Measurements from ENCODE around the gene SYT2.
A peak's percentile ranks its signal among the peaks of the same experiment; 100 is the strongest.
"Not testable (repeated sequence)": the region's sequence is repeated elsewhere in the genome, so short reads cannot be mapped to it uniquely, and the experiment has no call there.

The SYT2 gene

GRCh38 chr1:202752774-202753173, 42.5 kb upstream of the SYT2 start:
- Histone ChIP-seq H3K4me2 (ENCODE audit: insufficient read depth, low read length) (no peak overlapping the region), H3K27ac (ENCODE audit: low read length) (no peak overlapping the region), H3K27me3 (ENCODE audit: insufficient read depth, low read length, poor library complexity) (peaks cover 14% of the 10 kb centered on the region), H3K9ac (ENCODE audit: low read depth, low read length) (no peak overlapping the region), H3K79me2 (ENCODE audit: insufficient read depth, low read length) (no peaks in the 10 kb centered on the region), H3K4me3 (ENCODE audit: low read depth in 1 of 2, low read length in 2 of 2) (no peak overlapping the region), H4K20me1 (ENCODE audit: insufficient read depth, low read length) (no peaks in the 10 kb centered on the region), H3K4me1 (ENCODE audit: insufficient read depth, low read length) (no peaks in the 10 kb centered on the region), H3K36me3 (ENCODE audit: insufficient read depth, low read length) (no peaks in the 10 kb centered on the region), H3K9me3 (ENCODE audit: insufficient read depth, low read length, severe bottlenecking) (no peaks in the 10 kb centered on the region), H2AFZ (ENCODE audit: low read depth, low read length) (no peak overlapping the region)
- no peak for ATAC-seq (ENCODE audit: insufficient read depth, low read depth)
- TF ChIP-seq EZH2 (IDR thresholded peaks at IDR 0.05; ENCODE audit: borderline replicate concordance, low read depth, low read length, severe bottlenecking), result no peak
- no peak for TF ChIP-seq CTCF (IDR thresholded peaks at IDR 0.05; ENCODE audit: borderline replicate concordance, extremely low read depth, low read length, poor library complexity, severe bottlenecking)
- no peak for DNase-seq

- Histone ChIP-seq H3K27me3 (ENCODE audit: insufficient read depth, low read length, poor library complexity) (peaks cover 14% of the 10 kb centered on the region), H3K79me2 (ENCODE audit: insufficient read depth, low read length) (no peaks in the 10 kb centered on the region), H3K4me3 (ENCODE audit: low read depth in 1 of 2, low read length in 2 of 2) (no peak overlapping the region), H3K36me3 (ENCODE audit: insufficient read depth, low read length) (no peaks in the 10 kb centered on the region), H3K27ac (ENCODE audit: low read length) (no peak overlapping the region), H3K9me3 (ENCODE audit: insufficient read depth, low read length, severe bottlenecking) (no peaks in the 10 kb centered on the region), H3K9ac (ENCODE audit: low read depth, low read length) (no peak overlapping the region), H2AFZ (ENCODE audit: low read depth, low read length) (no peak overlapping the region), H3K4me2 (ENCODE audit: insufficient read depth, low read length) (no peak overlapping the region), H3K4me1 (ENCODE audit: insufficient read depth, low read length) (no peaks in the 10 kb centered on the region), H4K20me1 (ENCODE audit: insufficient read depth, low read length) (no peaks in the 10 kb centered on the region)
- ATAC-seq (ENCODE audit: insufficient read depth, low read depth) (no peak), DNase-seq (no peak)
- TF ChIP-seq EZH2 (IDR thresholded peaks at IDR 0.05; ENCODE audit: borderline replicate concordance, low read depth, low read length, severe bottlenecking) (no peak), CTCF (IDR thresholded peaks at IDR 0.05; ENCODE audit: borderline replicate concordance, extremely low read depth, low read length, poor library complexity, severe bottlenecking) (peak; percentile 7)
These were observed 40.5 kb upstream of the SYT2 start for GRCh38 chr1:202750761-202751160.

GRCh38 chr1:202750024-202750423, 39.8 kb upstream of the SYT2 start:
- Histone ChIP-seq H2AFZ (ENCODE audit: low read depth, low read length) (no peak overlapping the region), H3K27me3 (ENCODE audit: insufficient read depth, low read length, poor library complexity) (peaks cover 10% of the 10 kb centered on the region), H4K20me1 (ENCODE audit: insufficient read depth, low read length) (no peaks in the 10 kb centered on the region), H3K79me2 (ENCODE audit: insufficient read depth, low read length) (no peaks in the 10 kb centered on the region), H3K4me1 (ENCODE audit: insufficient read depth, low read length) (no peaks in the 10 kb centered on the region), H3K9ac (ENCODE audit: low read depth, low read length) (no peak overlapping the region), H3K27ac (ENCODE audit: low read length) (no peak overlapping the region), H3K9me3 (ENCODE audit: insufficient read depth, low read length, severe bottlenecking) (no peaks in the 10 kb centered on the region), H3K4me3 (ENCODE audit: low read depth in 1 of 2, low read length in 2 of 2) (no peak overlapping the region), H3K36me3 (ENCODE audit: insufficient read depth, low read length) (no peaks in the 10 kb centered on the region), H3K4me2 (ENCODE audit: insufficient read depth, low read length) (no peak overlapping the region)
- DNase-seq, result no peak
- no peak for ATAC-seq (ENCODE audit: insufficient read depth, low read depth)
- TF ChIP-seq CTCF (IDR thresholded peaks at IDR 0.05; ENCODE audit: borderline replicate concordance, extremely low read depth, low read length, poor library complexity, severe bottlenecking), result no peak
- no peak for TF ChIP-seq EZH2 (IDR thresholded peaks at IDR 0.05; ENCODE audit: borderline replicate concordance, low read depth, low read length, severe bottlenecking)

GRCh38 chr1:202745323-202745888, 35.2 kb upstream of the SYT2 start:
- Histone ChIP-seq H3K4me1 (ENCODE audit: insufficient read depth, low read length) (no peaks in the 10 kb centered on the region), H3K4me2 (ENCODE audit: insufficient read depth, low read length) (no peak overlapping the region), H4K20me1 (ENCODE audit: insufficient read depth, low read length) (no peaks in the 10 kb centered on the region), H3K79me2 (ENCODE audit: insufficient read depth, low read length) (no peaks in the 10 kb centered on the region), H3K9me3 (ENCODE audit: insufficient read depth, low read length, severe bottlenecking) (no peaks in the 10 kb centered on the region), H3K4me3 (ENCODE audit: low read depth in 1 of 2, low read length in 2 of 2) (no peak overlapping the region), H3K36me3 (ENCODE audit: insufficient read depth, low read length) (no peaks in the 10 kb centered on the region), H3K27ac (ENCODE audit: low read length) (no peak overlapping the region), H3K27me3 (ENCODE audit: insufficient read depth, low read length, poor library complexity) (peaks cover 3% of the 10 kb centered on the region), H3K9ac (ENCODE audit: low read depth, low read length) (no peak overlapping the region), H2AFZ (ENCODE audit: low read depth, low read length) (no peak overlapping the region)
- ATAC-seq (ENCODE audit: insufficient read depth, low read depth), result no peak
- DNase-seq, result no peak
- TF ChIP-seq CTCF (IDR thresholded peaks at IDR 0.05; ENCODE audit: borderline replicate concordance, extremely low read depth, low read length, poor library complexity, severe bottlenecking), result no peak
- no peak for TF ChIP-seq EZH2 (IDR thresholded peaks at IDR 0.05; ENCODE audit: borderline replicate concordance, low read depth, low read length, severe bottlenecking)

GRCh38 chr1:202744770-202745169, 34.5 kb upstream of the SYT2 start:
- not testable (repeated sequence) for H3K27ac ChIP-seq (ENCODE audit: low read length); H3K9me3 ChIP-seq (ENCODE audit: insufficient read depth, low read length, severe bottlenecking); H3K4me2 ChIP-seq (ENCODE audit: insufficient read depth, low read length); H2AFZ ChIP-seq (ENCODE audit: low read depth, low read length); DNase-seq; H3K36me3 ChIP-seq (ENCODE audit: insufficient read depth, low read length); H3K9ac ChIP-seq (ENCODE audit: low read depth, low read length); ATAC-seq (ENCODE audit: insufficient read depth, low read depth); H3K4me3 ChIP-seq (ENCODE audit: low read depth in 1 of 2, low read length in 2 of 2); H4K20me1 ChIP-seq (ENCODE audit: insufficient read depth, low read length); H3K79me2 ChIP-seq (ENCODE audit: insufficient read depth, low read length); H3K4me1 ChIP-seq (ENCODE audit: insufficient read depth, low read length); H3K27me3 ChIP-seq (ENCODE audit: insufficient read depth, low read length, poor library complexity)

All from DND-41 (cell line).